A549 (cell line): Measurements from ENCODE around the gene KLHL29. TPM values are rescaled to one million over a fixed set of nuclear protein-coding genes. Genes with fewer than 3 reads are reported as not detected.

Experiments used
- ATAC-seq, 2 experiments: fragments of 200-7000 bp in 1 of 2; fragments of >200 bp in 1 of 2; cut with Nextera tagmentation in 1 of 2; cut with Tn5 transposase in 1 of 2; 3 replicates each; pipeline versions ENCODE4 v1.8.0 to v1.9.1; 2018 to 2020; ENCODE audit warnings: mild to moderate bottlenecking in 1 of 2, moderate library complexity in 1 of 2
- CTCF ChIA-PET: fragments of 300-600 bp; sonication (Branson Sonifier 250); formaldehyde crosslinking; extraction: SDS; loops from one replicate; lab custom pipeline; 2021; ENCODE audit warnings: antibody characterized with exemption, inconsistent platforms; lab: Yijun Ruan, JAX
- POLR2A ChIA-PET: fragments of 350-600 bp; formaldehyde crosslinking; extraction: SDS; loops from one replicate; lab custom pipeline; 2021; ENCODE audit warnings: antibody characterized with exemption, inconsistent platforms; lab: Yijun Ruan, JAX
- DNase-seq, 2 experiments: peaks; one replicate each; pipeline versions ENCODE4 v3.0.0 to v3.0.0-alpha.2; 2011 to 2016; ENCODE audit warnings: low read depth in 1 of 2, low spot score in 1 of 2
- FAIRE-seq: peaks from 2 replicates; lab custom pipeline; 2011; peaks lifted over from hg19 to GRCh38; lab: Jason Lieb, UNC
- H3K27ac ChIP-seq, 2 experiments: fragments of >200 bp; sonication (Bioruptor Twin); formaldehyde crosslinking; 3 replicates each; pipeline ENCODE4 v1.5.1; 2016 to 2017
- H3K4me1 ChIP-seq: fragments of >200 bp; sonication (Bioruptor Twin); formaldehyde crosslinking; 3 replicates; pipeline ENCODE4 v1.6.1; 2016
- H3K4me2 ChIP-seq: fragments of >200 bp; sonication (Bioruptor Twin); formaldehyde crosslinking; 3 replicates; pipeline ENCODE4 v1.6.1; 2016
- H3K4me3 ChIP-seq: fragments of >200 bp; sonication (Bioruptor Twin); formaldehyde crosslinking; 3 replicates; pipeline ENCODE4 v1.5.1; 2016
- H3K9me3 ChIP-seq: fragments of >200 bp; sonication (Bioruptor Twin); formaldehyde crosslinking; 3 replicates; pipeline ENCODE4 v1.6.1; 2016
- ATOH8 ChIP-seq: fragments of 250-450 bp; sonication (Bioruptor Pico); IDR thresholded peaks from 2 replicates; pipeline ENCODE4 v1.5.0; 2020; ENCODE audit warnings: low read depth, mild to moderate bottlenecking, moderate library complexity
- CHD4 ChIP-seq: fragments of 200-600 bp; sonication (generic); IDR thresholded peaks from 2 replicates; pipeline ENCODE4 v1.6.1; 2016; ENCODE audit warnings: antibody characterized with exemption, mild to moderate bottlenecking, borderline replicate concordance
- E2F6 ChIP-seq: IDR thresholded peaks from 2 replicates; pipeline ENCODE4 v1.6.1; 2012; ENCODE audit warnings: low read depth, borderline replicate concordance
- EHMT2 ChIP-seq: fragments of 200-600 bp; sonication (generic); IDR thresholded peaks from 2 replicates; pipeline ENCODE4 v1.6.1; 2016; ENCODE audit warnings: antibody characterized with exemption, low read depth, mild to moderate bottlenecking, moderate library complexity
- ESRRA ChIP-seq: fragments of 150-350 bp; IDR thresholded peaks from 2 replicates; pipeline ENCODE4 v1.6.1; 2014; ENCODE audit warnings: mild to moderate bottlenecking, low read length, borderline replicate concordance
- KDM1A ChIP-seq: fragments of 200-600 bp; sonication (generic); IDR thresholded peaks from 2 replicates; pipeline ENCODE4 v1.6.1; 2016; ENCODE audit warnings: low read depth, mild to moderate bottlenecking
- MAX ChIP-seq: IDR thresholded peaks from 2 replicates; pipeline ENCODE4 v1.6.1; 2012
- MAZ ChIP-seq: fragments of 150-350 bp; IDR thresholded peaks from 2 replicates; pipeline ENCODE4 v1.6.1; 2014; ENCODE audit warnings: antibody characterized with exemption, low read depth, low read length, borderline replicate concordance
- NFE2L2 ChIP-seq: fragments of 150-350 bp; conservative IDR thresholded peaks from 2 replicates; pipeline ENCODE4 v1.6.1; 2014; ENCODE audit warnings: low read length
- NR3C1 ChIP-seq: fragments of >200 bp; sonication (Bioruptor Twin); formaldehyde crosslinking; IDR thresholded peaks from 3 replicates; pipeline ENCODE4 v1.6.1; 2017
- POLR2A ChIP-seq: IDR thresholded peaks from 2 replicates; pipeline ENCODE4 v1.6.1; 2012; ENCODE audit warnings: mild to moderate bottlenecking, low read length
- POLR2AphosphoS2 ChIP-seq: conservative IDR thresholded peaks from 2 replicates; pipeline ENCODE4 v1.6.1; 2012; ENCODE audit warnings: low read length, improper control_type of control experiment, inconsistent platforms
- RARB ChIP-seq: fragments of 250-450 bp; sonication (Bioruptor Pico); IDR thresholded peaks from 2 replicates; pipeline ENCODE4 v1.8.0; 2021; ENCODE audit warnings: mild to moderate bottlenecking, moderate library complexity
- REST ChIP-seq: fragments of 200-600 bp; sonication (generic); IDR thresholded peaks from 2 replicates; pipeline ENCODE4 v1.6.1; 2016; ENCODE audit warnings: antibody characterized with exemption, mild to moderate bottlenecking, moderate library complexity
- RFX5 ChIP-seq: fragments of 450-650 bp; IDR thresholded peaks from 2 replicates; pipeline ENCODE4 v1.7.1; 2014; ENCODE audit warnings: antibody characterized with exemption, mild to moderate bottlenecking, moderate library complexity
- SMC3 ChIP-seq: fragments of >200 bp; sonication (Bioruptor Twin); formaldehyde crosslinking; IDR thresholded peaks from 3 replicates; pipeline ENCODE4 v1.6.1; 2018; ENCODE audit warnings: inconsistent platforms
- SREBF2 ChIP-seq: fragments of 450-650 bp; IDR thresholded peaks from 2 replicates; pipeline ENCODE4 v1.6.1; 2014; ENCODE audit warnings: mild to moderate bottlenecking, moderate library complexity
- TFCP2L1 ChIP-seq: fragments of 250-450 bp; sonication (Bioruptor Pico); IDR thresholded peaks from 2 replicates; pipeline ENCODE4 v1.5.0; 2021; ENCODE audit warnings: mild to moderate bottlenecking
- USF2 ChIP-seq: fragments of 450-650 bp; IDR thresholded peaks from 2 replicates; pipeline ENCODE4 v1.6.1; 2014; ENCODE audit warnings: antibody characterized with exemption
- ZC3H11A ChIP-seq: fragments of 450-650 bp; IDR thresholded peaks from 2 replicates; pipeline ENCODE4 v1.6.1; 2014; ENCODE audit warnings: antibody characterized with exemption, mild to moderate bottlenecking
- ZFP36 ChIP-seq: fragments of 450-650 bp; IDR thresholded peaks from 2 replicates; pipeline ENCODE4 v1.6.1; 2014; ENCODE audit warnings: borderline replicate concordance; ENCODE audit not compliant: partially characterized antibody
- ZNF302 ChIP-seq: fragments of 250-450 bp; sonication (Bioruptor Pico); IDR thresholded peaks from 2 replicates; pipeline ENCODE4 v1.9.0; 2021; ENCODE audit warnings: inconsistent platforms, mild to moderate bottlenecking, moderate library complexity
- WGBS: methylation state at CpG from one replicate; pipeline ENCODE4 v1.1.6; 2017; ENCODE audit errors: missing lambda C conversion rate; 5-methylcytosine and 5-hydroxymethylcytosine counted together
- polyA plus RNA-seq, 4 experiments: library from polyadenylated mRNA; depleted of rRNA in 3 of 4; stranded (reverse); fragments of >200 nt; fragmentation: RNase III in 1 of 4; extraction: RNeasy Plus Mini Kit Qiagen cat#74134 plus additional on column Dnase treatment in 1 of 4; gene quantifications; 2 replicates in 3 of 4; 3 replicates in 1 of 4; pipeline ENCODE4 v1.2.3, GENCODE V29; 2011 to 2017

KLHL29 gene
- polyA plus RNA-seq, 2 of the 4 experiments (the other 2 are of a cell fraction): 1.3 to 2.5 TPM

GRCh38 chr2:23686405-23687029, 301.5 kb downstream of the KLHL29 start:
- FAIRE-seq: no peak
- Histone ChIP-seq H3K27ac (no peak overlapping the region), H3K4me2 (no peak overlapping the region), H3K4me3 (no peak overlapping the region), H3K9me3 (no peaks in the 10 kb centered on the region), H3K4me1 (no peaks in the 10 kb centered on the region)
- DNase-seq: no peak
- ChIA-PET CTCF (interaction anchor here (2.2 kb wide), 1 partner anchor 22 kb away, joined by 4 read pairs; no protein-coding TSS in a partner anchor), POLR2A (no interaction called here)
- TF ChIP-seq RARB (CRISPR knock-in tag): no peak
- TF ChIP-seq EHMT2: no peak
- 80% methylated on average over 13 of the region's 13 CpGs for WGBS
- ATAC-seq: no peak

GRCh38 chr2:23687214-23687613, 302.2 kb downstream of the KLHL29 start:
- TF ChIP-seq RFX5: no peak
- TF ChIP-seq ZC3H11A: no peak
- no peak for TF ChIP-seq TFCP2L1 (CRISPR knock-in tag)
- TF ChIP-seq MAZ: no peak
- Histone ChIP-seq H3K27ac (no peak overlapping the region), H3K4me3 (no peak overlapping the region), H3K9me3 (no peaks in the 10 kb centered on the region), H3K4me1 (no peaks in the 10 kb centered on the region), H3K4me2 (no peak overlapping the region)
- ATAC-seq (no peak), DNase-seq (no peak), FAIRE-seq (no peak)
- ChIA-PET CTCF (no interaction called here), POLR2A (no interaction called here)
- WGBS: 76% methylated on average over 7 of the region's 9 CpGs

GRCh38 chr2:23687713-23688112, 302.7 kb downstream of the KLHL29 start:
- no peak for ATAC-seq
- FAIRE-seq: no peak
- Histone ChIP-seq H3K4me2 (no peak overlapping the region), H3K9me3 (no peaks in the 10 kb centered on the region), H3K4me3 (no peak overlapping the region), H3K27ac (no peak overlapping the region), H3K4me1 (no peaks in the 10 kb centered on the region)
- ChIA-PET POLR2A (no interaction called here), CTCF (interaction anchor here (1.3 kb wide), 1 partner anchor 15 kb away, joined by 3 read pairs; no protein-coding TSS in a partner anchor)
- WGBS: 80% methylated on average over 14 of the region's 14 CpGs
- DNase-seq: no peak
- no peak for TF ChIP-seq POLR2A
- TF ChIP-seq KDM1A: no peak
- no peak for TF ChIP-seq TFCP2L1 (CRISPR knock-in tag)
- TF ChIP-seq POLR2AphosphoS2: no peak
- TF ChIP-seq E2F6: no peak
- TF ChIP-seq EHMT2: no peak
- no peak for TF ChIP-seq NR3C1
- TF ChIP-seq NFE2L2: no peak
- no peak for TF ChIP-seq ATOH8 (CRISPR knock-in tag)

GRCh38 chr2:23688486-23689130, 303.6 kb downstream of the KLHL29 start:
- Histone ChIP-seq H3K4me3 (no peak overlapping the region), H3K4me2 (no peak overlapping the region), H3K4me1 (no peaks in the 10 kb centered on the region), H3K9me3 (no peaks in the 10 kb centered on the region), H3K27ac (no peak overlapping the region)
- CTCF ChIA-PET: interaction anchor here (1.3 kb wide), 1 partner anchor 16 kb away, joined by 3 read pairs; no protein-coding TSS in a partner anchor
- WGBS: 86% methylated on average over 6 of the region's 15 CpGs
- no peak for ATAC-seq
- FAIRE-seq: no peak
- POLR2A ChIA-PET: no interaction called here
- no peak for DNase-seq
- TF ChIP-seq SREBF2: no peak
- TF ChIP-seq KDM1A: no peak
- TF ChIP-seq ZFP36: no peak
- TF ChIP-seq POLR2A: no peak
- no peak for TF ChIP-seq EHMT2
- TF ChIP-seq ESRRA: no peak
- TF ChIP-seq ZNF302: no peak
- TF ChIP-seq REST: no peak
- no peak for TF ChIP-seq E2F6
- TF ChIP-seq POLR2AphosphoS2: no peak
- no peak for TF ChIP-seq CHD4
- TF ChIP-seq ZC3H11A: no peak
- no peak for TF ChIP-seq SMC3
- no peak for TF ChIP-seq USF2
- TF ChIP-seq MAX: no peak
